ENCODE data around the gene UBE2G1.

The UBE2G1 gene

GRCh38 chr17:4263282-4264215, 102.9 kb downstream of the UBE2G1 start, which contains the start of gene ANKFY1:
Gene ANKFY1, minus strand, starts transcription at chr17:4263979. Its CDS starts 38 bp downstream, at chr17:4263941.
- TF ChIP-seq FOXP2 (optimal IDR thresholded peaks at IDR 0.05; ENCODE audit: borderline replicate concordance, extremely low read depth, extremely low read length, insufficient read depth), result peak; percentile 15
- peak; percentile 98 for TF ChIP-seq POLR2AphosphoS5 (IDR thresholded peaks at IDR 0.05; ENCODE audit: low read depth, low read length)
- peak; percentile 99 for TF ChIP-seq SIN3A (IDR thresholded peaks at IDR 0.05; ENCODE audit: borderline replicate concordance, insufficient read depth, low read length)
- TF ChIP-seq TAF1 (IDR thresholded peaks at IDR 0.05; ENCODE audit: borderline replicate concordance, insufficient read depth, low read length), result peak; percentile 90; the same call in 1 of the 2 replicates
- TF ChIP-seq, protein P1, sequence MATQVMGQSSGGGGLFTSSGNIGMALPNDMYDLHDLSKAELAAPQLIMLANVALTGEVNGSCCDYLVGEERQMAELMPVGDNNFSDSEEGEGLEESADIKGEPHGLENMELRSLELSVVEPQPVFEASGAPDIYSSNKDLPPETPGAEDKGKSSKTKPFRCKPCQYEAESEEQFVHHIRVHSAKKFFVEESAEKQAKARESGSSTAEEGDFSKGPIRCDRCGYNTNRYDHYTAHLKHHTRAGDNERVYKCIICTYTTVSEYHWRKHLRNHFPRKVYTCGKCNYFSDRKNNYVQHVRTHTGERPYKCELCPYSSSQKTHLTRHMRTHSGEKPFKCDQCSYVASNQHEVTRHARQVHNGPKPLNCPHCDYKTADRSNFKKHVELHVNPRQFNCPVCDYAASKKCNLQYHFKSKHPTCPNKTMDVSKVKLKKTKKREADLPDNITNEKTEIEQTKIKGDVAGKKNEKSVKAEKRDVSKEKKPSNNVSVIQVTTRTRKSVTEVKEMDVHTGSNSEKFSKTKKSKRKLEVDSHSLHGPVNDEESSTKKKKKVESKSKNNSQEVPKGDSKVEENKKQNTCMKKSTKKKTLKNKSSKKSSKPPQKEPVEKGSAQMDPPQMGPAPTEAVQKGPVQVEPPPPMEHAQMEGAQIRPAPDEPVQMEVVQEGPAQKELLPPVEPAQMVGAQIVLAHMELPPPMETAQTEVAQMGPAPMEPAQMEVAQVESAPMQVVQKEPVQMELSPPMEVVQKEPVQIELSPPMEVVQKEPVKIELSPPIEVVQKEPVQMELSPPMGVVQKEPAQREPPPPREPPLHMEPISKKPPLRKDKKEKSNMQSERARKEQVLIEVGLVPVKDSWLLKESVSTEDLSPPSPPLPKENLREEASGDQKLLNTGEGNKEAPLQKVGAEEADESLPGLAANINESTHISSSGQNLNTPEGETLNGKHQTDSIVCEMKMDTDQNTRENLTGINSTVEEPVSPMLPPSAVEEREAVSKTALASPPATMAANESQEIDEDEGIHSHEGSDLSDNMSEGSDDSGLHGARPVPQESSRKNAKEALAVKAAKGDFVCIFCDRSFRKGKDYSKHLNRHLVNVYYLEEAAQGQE (IDR thresholded peaks at IDR 0.05; ENCODE audit: insufficient read depth in 1 of 2, low read depth in 2 of 2, low read length in 2 of 2), result peak in 1 of 2 experiments; percentile 21; a peak in 1 of 4 replicates

- TF ChIP-seq FOXP2 (optimal IDR thresholded peaks at IDR 0.05; ENCODE audit: borderline replicate concordance, extremely low read depth, extremely low read length, insufficient read depth) (no peak), POLR2AphosphoS5 (IDR thresholded peaks at IDR 0.05; ENCODE audit: low read depth, low read length) (no peak), SIN3A (IDR thresholded peaks at IDR 0.05; ENCODE audit: borderline replicate concordance, insufficient read depth, low read length) (no peak), TAF1 (IDR thresholded peaks at IDR 0.05; ENCODE audit: borderline replicate concordance, insufficient read depth, low read length) (no peak)
- TF ChIP-seq, protein P1 (IDR thresholded peaks at IDR 0.05; ENCODE audit: insufficient read depth in 1 of 2, low read depth in 2 of 2, low read length in 2 of 2), result no peak
These were observed 103.8 kb downstream of the UBE2G1 start for GRCh38 chr17:4262703-4263102.

- no peak for TF ChIP-seq POLR2AphosphoS5 (IDR thresholded peaks at IDR 0.05; ENCODE audit: low read depth, low read length)
- no peak for TF ChIP-seq SIN3A (IDR thresholded peaks at IDR 0.05; ENCODE audit: borderline replicate concordance, insufficient read depth, low read length)
- no peak for TF ChIP-seq FOXP2 (optimal IDR thresholded peaks at IDR 0.05; ENCODE audit: borderline replicate concordance, extremely low read depth, extremely low read length, insufficient read depth)
- no peak for TF ChIP-seq TAF1 (IDR thresholded peaks at IDR 0.05; ENCODE audit: borderline replicate concordance, insufficient read depth, low read length)
- TF ChIP-seq, protein P1 (IDR thresholded peaks at IDR 0.05; ENCODE audit: insufficient read depth in 1 of 2, low read depth in 2 of 2, low read length in 2 of 2), result no peak
These were observed 105.0 kb downstream of the UBE2G1 start for GRCh38 chr17:4261452-4261851.

- TF ChIP-seq POLR2AphosphoS5 (IDR thresholded peaks at IDR 0.05; ENCODE audit: low read depth, low read length), result no peak
- TF ChIP-seq FOXP2 (optimal IDR thresholded peaks at IDR 0.05; ENCODE audit: borderline replicate concordance, extremely low read depth, extremely low read length, insufficient read depth), result no peak
- TF ChIP-seq, protein P1 (IDR thresholded peaks at IDR 0.05; ENCODE audit: insufficient read depth in 1 of 2, low read depth in 2 of 2, low read length in 2 of 2), result no peak
- no peak for TF ChIP-seq SIN3A (IDR thresholded peaks at IDR 0.05; ENCODE audit: borderline replicate concordance, insufficient read depth, low read length)
- no peak for TF ChIP-seq TAF1 (IDR thresholded peaks at IDR 0.05; ENCODE audit: borderline replicate concordance, insufficient read depth, low read length)
These were observed 107.6 kb downstream of the UBE2G1 start for GRCh38 chr17:4258867-4259266.
